WTC11 (cell line): Measurements from ENCODE around the gene C5orf24. TPM values are rescaled to one million over a fixed set of nuclear protein-coding genes. Genes with fewer than 3 reads are reported as not detected.

Experiments used
- ATAC-seq: fragments of 200-7000 bp; cut with Tn5 transposase; 2 replicates; pipeline ENCODE4 v1.10.0; 2021; ENCODE audit warnings: mild to moderate bottlenecking, moderate library complexity
- CTCF ChIA-PET: fragments of 300-600 bp; sonication (Branson Sonifier 250); formaldehyde crosslinking; loops from one replicate; lab custom pipeline; 2021; ENCODE audit warnings: antibody characterized with exemption; lab: Charles Lee
- POLR2A ChIA-PET: fragments of 350-600 bp; sonication (Branson Sonifier 250); formaldehyde crosslinking; loops from one replicate; lab custom pipeline; 2021; ENCODE audit warnings: antibody characterized with exemption; lab: Charles Lee
- DNase-seq: peaks from one replicate; pipeline ENCODE4 v3.0.0; 2021; ENCODE audit warnings: low spot score
- H3K27ac Mint-ChIP-seq: 2 replicates; pipeline ENCODE4 v1.8.0; 2021; ENCODE audit warnings: mixed read lengths
- H3K27me3 Mint-ChIP-seq: 2 replicates; pipeline ENCODE4 v1.8.0; 2021; ENCODE audit warnings: low read depth, mild to moderate bottlenecking, moderate library complexity, mixed read lengths
- H3K36me3 Mint-ChIP-seq: 2 replicates; pipeline ENCODE4 v1.8.0; 2021; ENCODE audit warnings: mixed read lengths
- H3K4me1 Mint-ChIP-seq: 2 replicates; pipeline ENCODE4 v1.8.0; 2022; ENCODE audit warnings: mixed read lengths
- H3K4me3 Mint-ChIP-seq: 2 replicates; pipeline ENCODE4 v1.8.0; 2021; ENCODE audit warnings: mild to moderate bottlenecking, moderate library complexity, mixed read lengths
- H3K9me3 Mint-ChIP-seq: 2 replicates; pipeline ENCODE4 v1.8.0; 2021; ENCODE audit warnings: mixed read lengths
- AR ChIP-seq: fragments of 250-450 bp; sonication (Bioruptor Pico); IDR thresholded peaks from 2 replicates; pipeline ENCODE4 v1.9.0; 2021; ENCODE audit warnings: mild to moderate bottlenecking
- CDX4 ChIP-seq: fragments of 250-450 bp; sonication (Bioruptor Pico); IDR thresholded peaks from 2 replicates; pipeline ENCODE4 v1.9.0; 2021; ENCODE audit warnings: moderate library complexity, mild to moderate bottlenecking, inconsistent platforms, borderline replicate concordance
- E2F1 ChIP-seq: sonication (generic); formaldehyde crosslinking; IDR thresholded peaks from 2 replicates; pipeline ENCODE4 v1.8.0; 2022; ENCODE audit warnings: mild to moderate bottlenecking, missing genetic modification reagents
- E2F4 ChIP-seq: sonication (generic); formaldehyde crosslinking; IDR thresholded peaks from 2 replicates; pipeline ENCODE4 v1.8.1; 2022; ENCODE audit warnings: low read depth, mild to moderate bottlenecking, moderate library complexity, missing genetic modification reagents, borderline replicate concordance
- ESRRA ChIP-seq: sonication (generic); formaldehyde crosslinking; IDR thresholded peaks from 2 replicates; pipeline ENCODE4 v1.8.1; 2022; ENCODE audit warnings: mild to moderate bottlenecking, missing genetic modification reagents, borderline replicate concordance
- JAZF1 ChIP-seq: fragments of 250-450 bp; sonication (Bioruptor Pico); IDR thresholded peaks from 2 replicates; pipeline ENCODE4 v1.9.0; 2021; ENCODE audit warnings: moderate library complexity, mild to moderate bottlenecking, inconsistent platforms
- NFATC4 ChIP-seq: fragments of 250-450 bp; sonication (Bioruptor Pico); IDR thresholded peaks from 2 replicates; pipeline ENCODE4 v1.9.0; 2021; ENCODE audit warnings: mild to moderate bottlenecking
- NFYB ChIP-seq: sonication (generic); formaldehyde crosslinking; conservative IDR thresholded peaks from 2 replicates; pipeline ENCODE4 v1.8.0; 2022; ENCODE audit warnings: low read depth, missing genetic modification reagents
- NR2C2 ChIP-seq: sonication (generic); formaldehyde crosslinking; IDR thresholded peaks from 2 replicates; pipeline ENCODE4 v1.8.0; 2022; ENCODE audit warnings: mild to moderate bottlenecking, missing genetic modification reagents
- RELA ChIP-seq: sonication (generic); formaldehyde crosslinking; IDR thresholded peaks from 2 replicates; pipeline ENCODE4 v1.8.1; 2022; ENCODE audit warnings: missing genetic modification reagents, mild to moderate bottlenecking, borderline replicate concordance
- SMAD4 ChIP-seq: sonication (generic); formaldehyde crosslinking; IDR thresholded peaks from 2 replicates; pipeline ENCODE4 v1.8.0; 2022; ENCODE audit warnings: mild to moderate bottlenecking, missing genetic modification reagents
- SOX15 ChIP-seq: fragments of 250-450 bp; sonication (Bioruptor Pico); IDR thresholded peaks from 2 replicates; pipeline ENCODE4 v1.9.0; 2021; ENCODE audit warnings: mild to moderate bottlenecking
- STAT6 ChIP-seq: sonication (generic); formaldehyde crosslinking; conservative IDR thresholded peaks from 2 replicates; pipeline ENCODE4 v1.8.1; 2023; ENCODE audit warnings: mild to moderate bottlenecking, low read depth, missing genetic modification reagents, moderate library complexity
- USF1 ChIP-seq: sonication (generic); formaldehyde crosslinking; IDR thresholded peaks from 2 replicates; pipeline ENCODE4 v1.8.0; 2022; ENCODE audit warnings: mild to moderate bottlenecking, missing genetic modification reagents
- ZNF138 ChIP-seq: sonication (generic); formaldehyde crosslinking; conservative IDR thresholded peaks from 2 replicates; pipeline ENCODE4 v1.8.1; 2022; ENCODE audit warnings: mild to moderate bottlenecking, moderate library complexity, missing genetic modification reagents
- ZNF232 ChIP-seq: sonication (generic); formaldehyde crosslinking; IDR thresholded peaks from 2 replicates; pipeline ENCODE4 v1.8.0; 2022; ENCODE audit warnings: mild to moderate bottlenecking, missing genetic modification reagents
- ZNF532 ChIP-seq: fragments of 250-450 bp; sonication (Bioruptor Pico); IDR thresholded peaks from 2 replicates; pipeline ENCODE4 v1.9.0; 2021; ENCODE audit warnings: mild to moderate bottlenecking, borderline replicate concordance
- ZSCAN18 ChIP-seq: fragments of 250-450 bp; sonication (Bioruptor Pico); IDR thresholded peaks from 2 replicates; pipeline ENCODE4 v2.1.2; 2022; ENCODE audit warnings: mild to moderate bottlenecking, moderate library complexity
- total RNA-seq: library from RNA; stranded (reverse); gene quantifications from 3 replicates; pipeline ENCODE4 v1.2.3, GENCODE V29; 2021

Gene C5orf24
- total RNA-seq, 1 experiment from 2014 or later: 15.7 TPM

- TF ChIP-seq STAT6 (CRISPR knock-in tag) (no peak), SOX15 (no peak), CDX4 (no peak)
Measured at GRCh38 chr5:134889335-134889734, 43.6 kb downstream of the C5orf24 start (continued).

GRCh38 chr5:134891473-134891872 lies 45.7 kb downstream of the C5orf24 start:
- DNase-seq: no peak
- Mint-ChIP-seq H3K27ac (no peak overlapping the region), H3K27me3 (no peaks in the 10 kb centered on the region), H3K9me3 (no peaks in the 10 kb centered on the region), H3K4me3 (no peak overlapping the region), H3K4me1 (peaks cover 12% of the 10 kb centered on the region), H3K36me3 (peaks cover 4% of the 10 kb centered on the region)
- POLR2A ChIA-PET: no interaction called here
- no peak for ATAC-seq
- TF ChIP-seq ESRRA (CRISPR knock-in tag) (no peak), AR (no peak), ZSCAN18 (CRISPR knock-in tag) (no peak)
- CTCF ChIA-PET: interaction anchor here (1.4 kb wide), 1 partner anchor 13 kb away, joined by 4 read pairs; the partner anchor contains the start of gene PCBD2

- no peaks in the 10 kb centered on the region for H3K27me3 Mint-ChIP-seq
- no peaks in the 10 kb centered on the region for H3K9me3 Mint-ChIP-seq
- peaks cover 12% of the 10 kb centered on the region for H3K4me1 Mint-ChIP-seq
- peaks cover 4% of the 10 kb centered on the region for H3K36me3 Mint-ChIP-seq
- POLR2A ChIA-PET: no interaction called here
- CTCF ChIA-PET: interaction anchor here (1.4 kb wide), 1 partner anchor 13 kb away, joined by 4 read pairs; the partner anchor contains the start of gene PCBD2
- ATAC-seq: no peak
- no peak for DNase-seq
- H3K4me3 Mint-ChIP-seq: no peak overlapping the region
- H3K27ac Mint-ChIP-seq: no peak overlapping the region
- no peak for TF ChIP-seq ZNF532 (CRISPR knock-in tag)
- TF ChIP-seq JAZF1 (CRISPR knock-in tag): no peak
- no peak for TF ChIP-seq E2F1
- no peak for TF ChIP-seq ZNF138 (CRISPR knock-in tag)
- no peak for TF ChIP-seq RELA
- TF ChIP-seq SMAD4 (CRISPR knock-in tag): no peak
- no peak for TF ChIP-seq ZNF232
- TF ChIP-seq USF1 (CRISPR knock-in tag): no peak
- TF ChIP-seq NR2C2: no peak
- TF ChIP-seq SOX15: no peak
- TF ChIP-seq NFYB (CRISPR knock-in tag): no peak
- TF ChIP-seq NFATC4: no peak
- TF ChIP-seq E2F4 (CRISPR knock-in tag): no peak
Measured at GRCh38 chr5:134892282-134892681, 46.5 kb downstream of the C5orf24 start.
